Type B pancreatic cell (in vitro differentiated cells): ENCODE measurements around the gene PABPC3. TPM values are rescaled to one million over a fixed set of nuclear protein-coding genes. Genes with fewer than 3 reads are reported as not detected.

Experiments
- DNase-seq: peaks from one replicate; pipeline ENCODE4 v3.0.0; 2021; ENCODE audit warnings: mixed read lengths; ENCODE audit not compliant: unreplicated experiment; ENCODE audit errors: extremely low spot score
- H3K27ac Mint-ChIP-seq: 2 replicates; pipeline ENCODE4 v1.8.0; 2021; ENCODE audit warnings: mild to moderate bottlenecking, mixed read lengths
- H3K27me3 Mint-ChIP-seq: 2 replicates; pipeline ENCODE4 v1.8.0; 2021; ENCODE audit warnings: mixed read lengths
- H3K36me3 Mint-ChIP-seq: 2 replicates; pipeline ENCODE4 v1.8.0; 2021; ENCODE audit warnings: mixed read lengths
- H3K4me1 Mint-ChIP-seq: one replicate; pipeline ENCODE4 v1.8.0; 2021; ENCODE audit warnings: mixed read lengths; ENCODE audit not compliant: unreplicated experiment
- H3K4me3 Mint-ChIP-seq: 2 replicates; pipeline ENCODE4 v1.8.0; 2021; ENCODE audit warnings: mild to moderate bottlenecking, mixed read lengths
- H3K9me3 Mint-ChIP-seq: 2 replicates; pipeline ENCODE4 v1.8.0; 2021; ENCODE audit warnings: mixed read lengths
- CTCF ChIP-seq: fragments of 200-600 bp; sonication (generic); conservative IDR thresholded peaks from 2 replicates; pipeline ENCODE4 v1.5.0; 2021; ENCODE audit warnings: antibody characterized with exemption, mild to moderate bottlenecking
- total RNA-seq: library from RNA; stranded (reverse); gene quantifications from 2 replicates; pipeline ENCODE4 v1.2.1, GENCODE V29; 2021; ENCODE audit warnings: low replicate concordance

The PABPC3 gene
- total RNA-seq, 1 donor from 2014 or later = 0.17 TPM

DNA sequence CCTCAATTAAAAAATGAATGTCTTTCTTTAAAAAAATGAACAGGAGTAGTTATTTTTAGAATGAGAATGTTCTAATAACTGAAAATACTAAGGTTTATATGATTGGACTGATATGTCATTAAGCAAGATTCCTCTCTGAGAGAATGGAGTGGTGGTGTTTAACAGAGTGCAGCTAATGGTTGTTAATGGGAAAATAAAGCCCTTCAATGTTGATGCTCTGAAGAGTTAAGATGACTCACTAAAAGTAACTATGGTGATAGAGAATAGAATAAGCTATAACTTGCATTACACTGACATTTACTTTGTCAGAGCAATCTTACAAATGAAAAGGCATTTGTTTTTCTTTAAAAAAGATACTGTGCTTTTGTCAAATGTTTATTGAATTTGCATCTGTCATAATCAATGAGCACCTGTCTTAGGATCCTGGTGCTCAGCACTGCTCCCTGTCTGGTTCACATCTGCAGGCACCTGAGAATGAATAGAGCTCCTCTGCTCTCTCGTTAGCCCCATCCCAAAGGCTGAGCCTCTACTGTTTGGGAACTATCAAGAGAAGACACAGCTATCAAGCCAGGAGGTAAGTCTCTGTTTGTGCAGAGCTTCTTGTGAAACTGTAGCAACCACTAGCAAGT, 15.1 kb downstream of the PABPC3 start:
- Mint-ChIP-seq H3K36me3 (no peaks in the 10 kb centered on the region), H3K9me3 (no peaks in the 10 kb centered on the region)

DNA sequence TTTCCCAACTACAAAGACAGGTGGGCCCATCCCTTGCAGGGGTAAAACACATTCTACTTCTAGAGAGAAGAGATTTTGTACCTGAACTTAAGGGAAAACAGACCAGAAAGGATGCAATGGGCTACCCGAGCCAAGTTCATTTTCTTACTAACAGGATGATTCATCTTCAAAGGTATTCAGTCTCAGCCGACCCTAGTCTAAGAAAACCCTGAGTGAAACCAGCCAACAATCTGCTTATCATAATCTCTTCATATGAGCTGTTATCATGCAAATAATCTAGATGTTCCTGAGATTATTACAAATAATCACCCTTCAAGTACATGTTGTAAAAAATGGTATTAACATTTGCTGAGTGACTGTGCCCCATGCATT, 15.6 kb downstream of the PABPC3 start:
- peaks cover 15% of the 10 kb centered on the region for H3K27me3 Mint-ChIP-seq
- no peak overlapping the region for H3K27ac Mint-ChIP-seq

More for the DNA sequence above, 15.1 kb downstream of the PABPC3 start:
- Mint-ChIP-seq H3K27me3 (peaks cover 15% of the 10 kb centered on the region), H3K27ac (no peak overlapping the region), H3K4me1 (peaks cover 5% of the 10 kb centered on the region), H3K4me3 (no peak overlapping the region)
- no peak for TF ChIP-seq CTCF
- DNase-seq = peak; percentile 2

DNA sequence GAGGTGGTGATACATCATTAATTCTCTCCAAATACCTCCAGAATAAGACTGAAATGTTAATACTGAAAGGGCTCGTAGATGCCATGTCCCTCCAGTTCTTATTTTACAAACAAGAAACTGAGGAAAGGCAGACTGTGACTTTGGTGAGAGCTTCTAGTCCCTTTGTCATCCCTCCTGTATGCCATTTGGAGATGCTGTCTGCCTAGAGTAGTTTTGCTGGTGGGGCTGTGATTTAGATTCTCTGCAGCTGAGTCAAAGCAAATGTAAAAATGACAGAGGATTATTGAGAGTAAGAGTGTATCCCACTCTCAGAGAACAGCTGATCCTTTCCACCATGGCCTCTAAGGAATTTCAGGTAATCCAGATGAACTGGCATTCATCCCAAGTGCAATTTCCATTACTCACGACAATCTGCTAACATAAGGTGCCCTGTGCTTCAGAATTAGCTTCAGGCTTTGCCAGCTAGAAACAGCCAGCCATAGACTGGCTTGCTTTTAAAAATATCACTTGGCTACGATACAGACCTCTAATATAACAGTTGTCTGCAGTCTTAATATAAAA, 16.8 kb downstream of the PABPC3 start:
- TF ChIP-seq CTCF = no peak
- Mint-ChIP-seq H3K27me3 (peaks cover 13% of the 10 kb centered on the region), H3K27ac (no peak overlapping the region), H3K4me1 (peaks cover 5% of the 10 kb centered on the region), H3K36me3 (no peaks in the 10 kb centered on the region), H3K9me3 (no peaks in the 10 kb centered on the region), H3K4me3 (no peak overlapping the region)
- peak; percentile 6 for DNase-seq

More for the DNA sequence above, 15.6 kb downstream of the PABPC3 start:
- peaks cover 5% of the 10 kb centered on the region for H3K4me1 Mint-ChIP-seq
- TF ChIP-seq CTCF = no peak
- DNase-seq = no peak
- H3K36me3 Mint-ChIP-seq = no peaks in the 10 kb centered on the region
- no peaks in the 10 kb centered on the region for H3K9me3 Mint-ChIP-seq
- H3K4me3 Mint-ChIP-seq = no peak overlapping the region

GRCh38 chr13:25114220-25114619, 18.3 kb downstream of the PABPC3 start:
- DNase-seq = peak; percentile 78
- Mint-ChIP-seq H3K4me1 (peaks cover 5% of the 10 kb centered on the region), H3K27me3 (peaks cover 9% of the 10 kb centered on the region), H3K27ac (peak overlapping the region; percentile 77), H3K4me3 (peak overlapping the region; percentile 20), H3K9me3 (no peaks in the 10 kb centered on the region), H3K36me3 (no peaks in the 10 kb centered on the region)
- TF ChIP-seq CTCF = peak; percentile 94

DNA sequence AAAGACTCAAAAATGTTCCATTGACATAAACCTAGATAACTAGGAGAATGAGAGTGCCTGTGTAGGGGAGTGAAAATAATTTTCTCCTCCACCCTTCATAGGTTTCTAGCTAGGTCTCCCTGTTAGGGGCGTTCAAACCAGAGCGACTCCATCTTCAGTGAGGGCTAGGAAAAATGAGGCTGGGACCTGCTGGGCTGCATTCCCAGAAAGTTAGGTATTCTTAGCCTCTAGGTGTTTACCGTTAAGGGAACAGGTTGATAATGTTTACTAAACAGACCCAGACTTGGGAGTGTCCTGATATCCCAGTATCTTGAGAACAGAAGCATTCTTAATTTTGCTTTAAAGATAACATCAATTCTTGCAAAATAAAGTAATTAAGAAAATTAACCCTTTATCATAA, 20.1 kb downstream of the PABPC3 start:
- no peak for DNase-seq
- H3K4me1 Mint-ChIP-seq = peaks cover 5% of the 10 kb centered on the region
- H3K36me3 Mint-ChIP-seq = no peaks in the 10 kb centered on the region
- H3K27ac Mint-ChIP-seq = peak overlapping the region; percentile 15
- H3K4me3 Mint-ChIP-seq = no peak overlapping the region
- H3K9me3 Mint-ChIP-seq = no peaks in the 10 kb centered on the region
- no peak for TF ChIP-seq CTCF
- peaks cover 4% of the 10 kb centered on the region for H3K27me3 Mint-ChIP-seq
